HCT116 (cell line): Measurements from ENCODE around the gene PGAP6. TPM values are rescaled to one million over a fixed set of nuclear protein-coding genes. Genes with fewer than 3 reads are reported as not detected.

Experiments
- ATAC-seq: fragments of 200-7000 bp; cut with Tn5 transposase; 2 replicates; pipeline ENCODE4 v1.9.1; 2020; ENCODE audit warnings: mild to moderate bottlenecking, moderate library complexity
- BruUV-seq: library from RNA; stranded (reverse); fragments of 400-500 nt; replicated peaks from 2 replicates; lab custom pipeline; 2021; lab: Mats Ljungman, UMichigan
- CTCF ChIA-PET: fragments of 300-600 bp; sonication (Branson Sonifier 250); formaldehyde crosslinking; loops from one replicate; lab custom pipeline; 2021; ENCODE audit warnings: antibody characterized with exemption; lab: Charles Lee
- POLR2A ChIA-PET: fragments of 300-600, 350-600 bp; sonication (Branson Sonifier 250); formaldehyde crosslinking; loops from one replicate; lab custom pipeline; 2021; ENCODE audit warnings: antibody characterized with exemption; lab: Charles Lee
- RAD21 ChIA-PET, 2 experiments: fragments of 300-600 bp; sonication (Branson Sonifier 250); formaldehyde crosslinking; loops; one replicate each; lab custom pipeline; 2023; ENCODE audit warnings: low total read pairs in 2 of 2; ENCODE audit not compliant: uncharacterized antibody in 2 of 2, unreplicated experiment in 2 of 2, low non-redundant PET in 1 of 2; lab: Charles Lee
- DNase-seq: peaks from one replicate; pipeline ENCODE4 v3.0.0-alpha.2; 2010; ENCODE audit warnings: low read depth, low spot score
- H2AFZ ChIP-seq: fragments of 200-600 bp; shearing (Covaris generic), sonication (generic); 2 replicates; pipeline ENCODE4 v1.6.1; 2017; ENCODE audit warnings: low read depth, mixed run types, mixed read lengths, antibody characterized with exemption, low read length; ENCODE audit not compliant: poor library complexity, severe bottlenecking
- H3K27ac ChIP-seq: 2 replicates; pipeline ENCODE4 v1.5.1; 2012; ENCODE audit warnings: low read depth, low read length
- H3K27me3 ChIP-seq: fragments of 200-600 bp; sonication (generic); 2 replicates; pipeline ENCODE4 v1.6.1; 2016; ENCODE audit warnings: mixed run types, low read length, mixed read lengths; ENCODE audit not compliant: insufficient read depth
- H3K36me3 ChIP-seq, 2 experiments: fragments of 200-500 bp in 1 of 2; fragments of 200-600 bp in 1 of 2; sonication (Bioruptor generic) in 1 of 2; sonication (generic) in 1 of 2; 2 replicates each; pipeline versions ENCODE4 v1.5.1 to v1.6.1; 2014 to 2016; ENCODE audit warnings: low read length in 2 of 2, inconsistent platforms in 1 of 2, mixed read lengths in 1 of 2, mixed run types in 1 of 2; ENCODE audit not compliant: insufficient read depth in 2 of 2, control insufficient read depth in 1 of 2
- H3K4me1 ChIP-seq, 2 experiments: fragments of 200-600 bp in 1 of 2; sonication (generic) in 1 of 2; 2 replicates each; pipeline versions ENCODE4 v1.5.1 to v1.6.1; 2012 to 2017; ENCODE audit warnings: low read length in 2 of 2, inconsistent platforms in 1 of 2, mild to moderate bottlenecking in 1 of 2, mixed read lengths in 1 of 2, mixed run types in 1 of 2, moderate library complexity in 1 of 2; ENCODE audit not compliant: insufficient read depth in 2 of 2, control insufficient read depth in 1 of 2
- H3K4me2 ChIP-seq: fragments of 200-600 bp; sonication (generic); 2 replicates; pipeline ENCODE4 v1.6.1; 2017; ENCODE audit warnings: mixed run types, low read length, mixed read lengths
- H3K4me3 ChIP-seq, 2 experiments: fragments of 200-600 bp in 1 of 2; sonication (generic) in 1 of 2; replicated peaks in 1 of 2; 2 replicates each; pipeline ENCODE4 v1.5.1; 2011 to 2016; ENCODE audit warnings: low read length in 2 of 2, control low read depth in 1 of 2, low read depth in 1 of 2, mild to moderate bottlenecking in 1 of 2, mixed read lengths in 1 of 2, mixed run types in 1 of 2
- H3K79me2 ChIP-seq: fragments of 200-600 bp; sonication (generic); 2 replicates; pipeline ENCODE4 v1.6.1; 2017; ENCODE audit warnings: mild to moderate bottlenecking, mixed run types, low read length, moderate library complexity, mixed read lengths; ENCODE audit not compliant: insufficient read depth
- H3K9ac ChIP-seq: fragments of 200-600 bp; sonication (generic); 2 replicates; pipeline ENCODE4 v1.6.1; 2016; ENCODE audit warnings: low read length, mixed read lengths
- H3K9me2 ChIP-seq: fragments of 200-600 bp; sonication (generic), shearing (Covaris generic); 2 replicates; pipeline ENCODE4 v1.6.1; 2017; ENCODE audit warnings: mixed run types, mild to moderate bottlenecking, moderate library complexity; ENCODE audit not compliant: insufficient read depth
- H3K9me3 ChIP-seq, 2 experiments: fragments of 200-500 bp in 1 of 2; fragments of 200-600 bp in 1 of 2; sonication (Bioruptor generic) in 1 of 2; sonication (generic) in 1 of 2; 2 replicates each; pipeline ENCODE4 v1.6.1; 2014 to 2017; ENCODE audit warnings: low read length in 2 of 2, mixed read lengths in 2 of 2, inconsistent platforms in 1 of 2, low read depth in 1 of 2, mild to moderate bottlenecking in 1 of 2, mixed run types in 1 of 2, moderate library complexity in 1 of 2; ENCODE audit not compliant: control insufficient read depth in 1 of 2, insufficient read depth in 1 of 2
- H4K20me1 ChIP-seq: fragments of 200-600 bp; sonication (generic), shearing (Covaris generic); 2 replicates; pipeline ENCODE4 v1.6.1; 2017; ENCODE audit warnings: mixed run types, mild to moderate bottlenecking, moderate library complexity; ENCODE audit not compliant: insufficient read depth
- CBX3 ChIP-seq: IDR thresholded peaks from 2 replicates; pipeline ENCODE4 v1.6.1; 2012; ENCODE audit warnings: low read depth
- CEBPB ChIP-seq: IDR thresholded peaks from 2 replicates; pipeline ENCODE4 v1.6.1; 2012; ENCODE audit warnings: low read depth
- ELF1 ChIP-seq: IDR thresholded peaks from 2 replicates; pipeline ENCODE4 v1.6.1; 2012; ENCODE audit warnings: low read depth, borderline replicate concordance
- EZH2 ChIP-seq: fragments of 200-600 bp; sonication (generic); IDR thresholded peaks from 2 replicates; pipeline ENCODE4 v1.6.1; 2017; ENCODE audit warnings: antibody characterized with exemption, mixed run types
- FOSL1 ChIP-seq: IDR thresholded peaks from 2 replicates; pipeline ENCODE4 v1.6.1; 2012; ENCODE audit warnings: low read depth
- RAD21 ChIP-seq: IDR thresholded peaks from 2 replicates; pipeline ENCODE4 v1.6.1; 2012; ENCODE audit warnings: low read depth, mild to moderate bottlenecking
- SIN3A ChIP-seq: IDR thresholded peaks from 2 replicates; pipeline ENCODE4 v1.6.1; 2012; ENCODE audit warnings: low read depth
- SP1 ChIP-seq: IDR thresholded peaks from 2 replicates; pipeline ENCODE4 v1.6.1; 2012; ENCODE audit warnings: low read depth
- SRF ChIP-seq: IDR thresholded peaks from 2 replicates; pipeline ENCODE4 v1.6.1; 2012; ENCODE audit warnings: low read depth
- TCF7L2 ChIP-seq: IDR thresholded peaks from 2 replicates; pipeline ENCODE4 v1.7.0; 2011; ENCODE audit warnings: borderline replicate concordance, inconsistent platforms; ENCODE audit not compliant: insufficient read depth, insufficient read length; ENCODE audit errors: extremely low read depth
- YY1 ChIP-seq: IDR thresholded peaks from 2 replicates; pipeline ENCODE4 v1.6.1; 2011; ENCODE audit warnings: low read length, low read depth, moderate library complexity, mild to moderate bottlenecking; ENCODE audit not compliant: insufficient replicate concordance; ENCODE audit errors: extremely low read depth
- ZFX ChIP-seq: fragments of 450-650 bp; IDR thresholded peaks from 2 replicates; pipeline ENCODE4 v1.6.1; 2017
- ZNF274 ChIP-seq: fragments of 200-500 bp; sonication (Bioruptor generic); IDR thresholded peaks from 2 replicates; pipeline ENCODE4 v1.6.1; 2014; ENCODE audit warnings: mild to moderate bottlenecking, low read depth, low read length, inconsistent platforms
- intact Hi-C: fragments of 100-400 bp; cut with micrococcal nuclease; formaldehyde crosslinking; loops from 2 replicates; pipeline ENCODE4 v1.10.0; 2022
- total RNA-seq: library from RNA; stranded (reverse); gene quantifications from one replicate; pipeline ENCODE4 v1.2.1, GENCODE V29; 2021; ENCODE audit not compliant: unreplicated experiment
- TF ChIP-seq, protein P1 (sequence below): IDR thresholded peaks from 2 replicates; pipeline ENCODE4 v1.6.1; 2012; ENCODE audit warnings: low read depth
- TF ChIP-seq, protein P2 (sequence below), 3 experiments: fragments of 200-600 bp in 1 of 3; sonication (generic) in 1 of 3; IDR thresholded peaks in 2 of 3; conservative IDR thresholded peaks in 1 of 3; 2 replicates each; pipeline ENCODE4 v1.5.1; 2012 to 2017; ENCODE audit warnings: low read depth in 2 of 3, low read length in 2 of 3, antibody characterized with exemption in 1 of 3, borderline replicate concordance in 1 of 3, control low read depth in 1 of 3, mild to moderate bottlenecking in 1 of 3, mixed read lengths in 1 of 3, mixed run types in 1 of 3, moderate library complexity in 1 of 3; ENCODE audit not compliant: insufficient read depth in 1 of 3

The PGAP6 gene
- total RNA-seq, 1 experiment from 2014 or later: 35.4 TPM

DNA sequence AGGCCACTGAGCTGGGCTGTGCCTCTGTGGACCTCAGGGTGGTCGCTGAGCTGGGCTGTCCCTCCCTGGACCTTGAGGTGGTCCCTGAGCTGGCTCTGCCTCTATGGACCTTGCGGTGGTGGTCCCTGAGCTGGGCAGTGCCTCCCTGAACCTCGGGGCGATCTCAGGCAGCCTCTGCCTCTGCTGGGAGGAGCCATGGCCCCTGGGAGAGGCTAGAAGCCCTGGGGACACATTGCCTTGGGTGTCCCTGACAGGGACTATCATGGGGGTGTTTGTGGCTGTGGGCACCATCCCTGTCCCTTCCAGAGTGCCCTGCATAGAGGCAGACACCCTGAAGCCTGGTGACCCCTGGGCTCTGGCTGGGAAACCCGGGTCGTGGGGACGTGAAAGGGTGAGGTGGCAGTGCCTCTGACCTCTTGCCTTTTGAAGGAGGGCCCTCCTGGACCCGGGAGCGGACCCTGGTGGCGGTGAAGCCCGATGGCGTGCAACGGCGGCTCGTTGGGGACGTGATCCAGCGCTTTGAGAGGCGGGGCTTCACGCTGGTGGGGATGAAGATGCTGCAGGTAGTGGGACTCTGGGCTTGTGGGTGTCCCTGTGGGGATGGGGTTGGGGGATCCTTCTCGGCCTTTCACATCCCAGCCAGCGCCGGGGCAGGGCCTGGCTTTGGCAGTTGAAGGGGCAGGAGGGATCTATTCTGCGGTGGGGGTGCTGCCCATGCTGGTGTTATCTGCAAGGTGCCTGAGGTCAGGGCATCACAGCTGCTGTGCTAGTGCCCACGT is 17.0 kb upstream of the PGAP6 start:
- Histone ChIP-seq H3K9ac (no peak overlapping the region), H3K9me2 (no peaks in the 10 kb centered on the region), H3K27me3 (no peaks in the 10 kb centered on the region), H3K4me2 (no peak overlapping the region), H3K79me2 (no peaks in the 10 kb centered on the region), H3K4me3 (no peak overlapping the region), H3K9me3 (no peaks in the 10 kb centered on the region), H3K4me1 (peaks cover 3 to 22% of the 10 kb centered on the region in 2 experiments; a peak in 2 of 4 replicates), H3K27ac (peak overlapping the region; percentile 58; the same call in 1 of the 2 replicates), H3K36me3 (no peaks in the 10 kb centered on the region), H4K20me1 (no peaks in the 10 kb centered on the region), H2AFZ (no peak overlapping the region)
- ChIA-PET RAD21 (no interaction called here), CTCF (no interaction called here), POLR2A (no interaction called here)
- intact Hi-C loops: loop anchor here (10.0 kb wide), 1 partner anchor 96 kb away; no protein-coding TSS in a partner anchor
- BruUV-seq: no TSS peak
- no peak for ATAC-seq
- no peak for DNase-seq
- TF ChIP-seq CBX3 (no peak), YY1 (no peak), FOSL1 (no peak), ZNF274 (no peak), SP1 (no peak), SRF (no peak), SIN3A (no peak), CEBPB (no peak), ELF1 (no peak), ZFX (no peak), TCF7L2 (no peak), RAD21 (no peak), EZH2 (no peak)
- TF ChIP-seq, protein P1, sequence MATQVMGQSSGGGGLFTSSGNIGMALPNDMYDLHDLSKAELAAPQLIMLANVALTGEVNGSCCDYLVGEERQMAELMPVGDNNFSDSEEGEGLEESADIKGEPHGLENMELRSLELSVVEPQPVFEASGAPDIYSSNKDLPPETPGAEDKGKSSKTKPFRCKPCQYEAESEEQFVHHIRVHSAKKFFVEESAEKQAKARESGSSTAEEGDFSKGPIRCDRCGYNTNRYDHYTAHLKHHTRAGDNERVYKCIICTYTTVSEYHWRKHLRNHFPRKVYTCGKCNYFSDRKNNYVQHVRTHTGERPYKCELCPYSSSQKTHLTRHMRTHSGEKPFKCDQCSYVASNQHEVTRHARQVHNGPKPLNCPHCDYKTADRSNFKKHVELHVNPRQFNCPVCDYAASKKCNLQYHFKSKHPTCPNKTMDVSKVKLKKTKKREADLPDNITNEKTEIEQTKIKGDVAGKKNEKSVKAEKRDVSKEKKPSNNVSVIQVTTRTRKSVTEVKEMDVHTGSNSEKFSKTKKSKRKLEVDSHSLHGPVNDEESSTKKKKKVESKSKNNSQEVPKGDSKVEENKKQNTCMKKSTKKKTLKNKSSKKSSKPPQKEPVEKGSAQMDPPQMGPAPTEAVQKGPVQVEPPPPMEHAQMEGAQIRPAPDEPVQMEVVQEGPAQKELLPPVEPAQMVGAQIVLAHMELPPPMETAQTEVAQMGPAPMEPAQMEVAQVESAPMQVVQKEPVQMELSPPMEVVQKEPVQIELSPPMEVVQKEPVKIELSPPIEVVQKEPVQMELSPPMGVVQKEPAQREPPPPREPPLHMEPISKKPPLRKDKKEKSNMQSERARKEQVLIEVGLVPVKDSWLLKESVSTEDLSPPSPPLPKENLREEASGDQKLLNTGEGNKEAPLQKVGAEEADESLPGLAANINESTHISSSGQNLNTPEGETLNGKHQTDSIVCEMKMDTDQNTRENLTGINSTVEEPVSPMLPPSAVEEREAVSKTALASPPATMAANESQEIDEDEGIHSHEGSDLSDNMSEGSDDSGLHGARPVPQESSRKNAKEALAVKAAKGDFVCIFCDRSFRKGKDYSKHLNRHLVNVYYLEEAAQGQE: no peak
- TF ChIP-seq, protein P2, sequence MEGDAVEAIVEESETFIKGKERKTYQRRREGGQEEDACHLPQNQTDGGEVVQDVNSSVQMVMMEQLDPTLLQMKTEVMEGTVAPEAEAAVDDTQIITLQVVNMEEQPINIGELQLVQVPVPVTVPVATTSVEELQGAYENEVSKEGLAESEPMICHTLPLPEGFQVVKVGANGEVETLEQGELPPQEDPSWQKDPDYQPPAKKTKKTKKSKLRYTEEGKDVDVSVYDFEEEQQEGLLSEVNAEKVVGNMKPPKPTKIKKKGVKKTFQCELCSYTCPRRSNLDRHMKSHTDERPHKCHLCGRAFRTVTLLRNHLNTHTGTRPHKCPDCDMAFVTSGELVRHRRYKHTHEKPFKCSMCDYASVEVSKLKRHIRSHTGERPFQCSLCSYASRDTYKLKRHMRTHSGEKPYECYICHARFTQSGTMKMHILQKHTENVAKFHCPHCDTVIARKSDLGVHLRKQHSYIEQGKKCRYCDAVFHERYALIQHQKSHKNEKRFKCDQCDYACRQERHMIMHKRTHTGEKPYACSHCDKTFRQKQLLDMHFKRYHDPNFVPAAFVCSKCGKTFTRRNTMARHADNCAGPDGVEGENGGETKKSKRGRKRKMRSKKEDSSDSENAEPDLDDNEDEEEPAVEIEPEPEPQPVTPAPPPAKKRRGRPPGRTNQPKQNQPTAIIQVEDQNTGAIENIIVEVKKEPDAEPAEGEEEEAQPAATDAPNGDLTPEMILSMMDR (IDR thresholded peaks at IDR 0.05 in 2 of 3, conservative IDR thresholded peaks at IDR 0.05 in 1 of 3; ENCODE audit: borderline replicate concordance in 1 of 3, insufficient read depth in 1 of 3, low read depth in 2 of 3, low read length in 2 of 3): no peak
